RCC 7860 (cell line): Measurements from ENCODE around the gene ROR2.

Source experiments
- DNase-seq: peaks from one replicate; pipeline ENCODE4 v3.0.0-alpha.2; 2015; ENCODE audit warnings: low spot score
- FAIRE-seq: peaks from 2 replicates; lab custom pipeline; 2012; peaks lifted over from hg19 to GRCh38; lab: Jason Lieb, UNC

Gene ROR2

GRCh38 chr9:91903126-91903911 lies 46.7 kb downstream of the ROR2 start:
- DNase-seq = no peak
- FAIRE-seq = no peak

DNA sequence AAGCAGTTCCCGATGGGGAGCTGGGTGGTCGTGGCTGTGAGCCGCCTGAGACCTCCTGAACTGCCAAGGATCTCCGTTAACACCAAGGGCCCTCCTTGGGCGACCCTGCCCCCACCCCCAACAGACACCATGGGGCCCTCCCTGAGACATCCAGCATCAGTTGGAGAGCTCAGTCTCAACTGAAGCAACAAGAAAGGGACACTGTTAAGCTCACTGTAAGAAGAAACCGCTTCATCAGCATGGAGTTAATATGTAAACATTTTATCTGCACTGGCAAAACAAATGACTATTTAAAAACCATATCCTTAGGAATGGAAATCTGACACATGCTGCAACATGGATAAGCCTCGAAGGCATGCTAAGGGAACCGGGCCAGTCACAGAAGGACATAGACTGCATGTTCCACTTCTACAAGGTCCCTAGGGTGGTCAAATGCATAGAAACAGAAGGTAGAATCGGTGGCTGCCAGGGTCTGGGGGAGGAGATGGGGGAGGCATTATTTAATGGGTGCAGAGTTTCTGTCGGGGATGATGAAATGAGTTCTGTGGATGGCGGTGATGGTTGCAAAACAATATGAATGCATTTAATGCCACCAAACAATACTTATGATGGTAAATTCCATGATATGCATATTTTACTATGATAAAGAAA lies 47.4 kb downstream of the ROR2 start:
- FAIRE-seq = no peak
- DNase-seq = no peak

GRCh38 chr9:91900797-91901177 lies 49.2 kb downstream of the ROR2 start:
- DNase-seq (no peak), FAIRE-seq (no peak)

GRCh38 chr9:91900055-91900796 lies 49.8 kb downstream of the ROR2 start:
- no peak for DNase-seq
- FAIRE-seq = no peak

DNA sequence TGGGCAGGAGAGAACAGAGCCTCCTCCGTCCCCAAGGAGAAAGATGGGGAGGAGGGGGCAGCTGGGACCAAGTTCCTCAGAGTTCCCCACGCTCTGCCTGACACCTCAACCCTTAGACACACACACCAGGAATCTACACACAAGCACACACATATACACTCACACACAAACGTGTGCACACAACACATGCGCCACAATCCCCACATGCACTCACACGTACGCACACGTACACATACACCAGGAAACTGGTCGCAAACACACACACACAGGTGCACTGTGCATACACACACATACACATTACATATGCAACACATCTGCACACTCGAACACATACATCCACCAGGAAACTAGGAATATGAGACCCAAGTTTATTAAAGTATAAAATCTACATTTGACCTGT lies 50.4 kb downstream of the ROR2 start:
- FAIRE-seq (no peak), DNase-seq (no peak)

- FAIRE-seq (no peak), DNase-seq (no peak)
Measured at GRCh38 chr9:91899219-91899563, 50.8 kb downstream of the ROR2 start.

DNA sequence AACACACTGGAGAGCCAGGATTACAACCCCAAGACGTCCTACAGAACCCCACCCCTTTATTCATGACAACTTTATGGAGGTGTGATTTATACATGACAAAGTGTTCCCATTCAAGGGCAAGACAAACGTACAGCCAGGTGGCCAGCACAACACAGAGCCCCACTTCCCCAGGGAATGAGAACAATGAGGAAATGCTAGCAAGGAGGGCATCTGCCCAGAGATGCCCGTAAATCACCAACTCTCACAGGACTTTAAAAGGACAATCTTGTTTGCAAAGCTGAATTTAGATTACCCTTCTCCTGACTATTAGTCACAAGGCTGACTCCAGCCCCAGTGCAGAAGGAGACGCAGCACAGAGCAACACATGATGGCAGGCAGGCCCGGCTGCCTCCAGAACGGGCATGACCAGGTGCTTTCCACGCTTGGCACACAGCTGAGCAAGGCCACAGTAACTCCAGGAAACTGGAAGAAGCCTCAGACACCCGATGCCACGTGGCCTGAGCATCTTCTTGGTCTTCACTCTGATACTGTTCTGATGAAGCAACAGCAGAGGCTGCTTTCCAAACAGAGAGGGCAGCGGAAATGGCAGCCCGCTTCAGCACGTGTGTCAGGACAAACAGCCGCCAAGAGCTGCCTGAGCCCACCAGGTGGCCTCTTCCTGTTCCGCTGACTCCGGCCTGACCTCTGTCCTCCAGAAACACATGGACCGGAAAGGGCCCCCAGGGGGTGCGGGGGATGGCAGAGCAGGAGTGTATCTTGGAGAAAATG lies 51.4 kb downstream of the ROR2 start:
- DNase-seq (peak; percentile 34), FAIRE-seq (no peak)

DNA sequence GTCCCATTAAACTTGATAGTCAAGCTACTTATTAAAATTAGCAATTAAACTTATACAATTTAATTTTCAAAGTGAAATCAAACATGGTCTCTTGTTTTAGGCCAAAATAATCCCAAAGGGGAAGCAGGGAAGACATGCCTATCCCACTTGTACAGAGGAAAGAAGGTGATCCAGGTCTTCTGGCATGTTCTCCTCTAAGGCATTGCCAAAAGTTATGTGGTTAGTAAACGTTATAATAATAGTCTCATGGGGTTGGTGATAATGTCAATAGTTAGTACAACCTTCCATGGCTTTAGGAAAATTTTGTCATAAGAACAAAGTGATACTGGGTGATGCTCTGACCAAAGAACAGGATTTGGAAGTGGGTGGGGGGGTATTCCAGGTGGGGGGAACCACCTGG lies 52.8 kb downstream of the ROR2 start:
- DNase-seq (no peak), FAIRE-seq (no peak)

GRCh38 chr9:91896513-91897121 lies 53.4 kb downstream of the ROR2 start:
- FAIRE-seq (peak; percentile 87), DNase-seq (peak; percentile 34)

DNA sequence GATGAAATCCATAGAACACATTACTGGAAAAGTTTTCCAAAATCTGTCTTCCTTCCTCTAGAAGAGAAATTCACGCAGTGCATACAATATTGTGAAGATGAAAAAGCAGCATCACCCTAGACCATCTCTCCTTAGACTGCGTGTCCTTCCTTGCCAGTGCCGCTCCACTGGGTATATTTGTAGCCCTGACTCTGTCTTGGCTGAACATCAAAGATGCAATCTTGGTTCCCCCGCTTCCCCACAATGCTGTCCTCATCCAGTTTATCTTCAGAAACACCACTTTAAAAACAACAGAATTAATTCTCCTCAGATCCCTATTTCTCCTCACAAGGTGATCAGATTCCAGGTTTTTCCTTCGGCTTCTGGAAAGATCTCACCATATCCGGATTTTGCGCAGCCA lies 53.9 kb downstream of the ROR2 start:
- no peak for FAIRE-seq
- no peak for DNase-seq

GRCh38 chr9:91894536-91894935 lies 55.5 kb downstream of the ROR2 start:
- DNase-seq (no peak), FAIRE-seq (no peak)

DNA sequence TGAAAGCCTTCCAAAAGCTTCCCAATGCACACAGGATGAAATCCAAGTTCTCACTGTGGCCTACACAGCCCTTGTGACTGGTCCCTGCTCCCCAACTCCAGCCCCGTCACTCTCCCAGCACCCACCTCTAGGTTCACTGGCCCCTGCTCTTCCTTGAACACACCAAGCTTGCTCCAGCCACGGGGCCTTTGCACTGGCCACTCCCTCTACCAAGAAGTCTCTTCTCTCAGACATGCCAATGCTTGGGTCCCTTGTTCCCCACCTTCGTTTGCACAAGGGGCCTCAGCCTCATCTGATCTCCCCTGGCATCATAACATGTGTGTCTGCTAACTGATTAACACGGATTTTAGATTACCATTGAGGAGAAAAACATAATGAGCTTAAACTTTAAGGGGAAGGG lies 56.0 kb downstream of the ROR2 start:
- no peak for FAIRE-seq
- DNase-seq = no peak

DNA sequence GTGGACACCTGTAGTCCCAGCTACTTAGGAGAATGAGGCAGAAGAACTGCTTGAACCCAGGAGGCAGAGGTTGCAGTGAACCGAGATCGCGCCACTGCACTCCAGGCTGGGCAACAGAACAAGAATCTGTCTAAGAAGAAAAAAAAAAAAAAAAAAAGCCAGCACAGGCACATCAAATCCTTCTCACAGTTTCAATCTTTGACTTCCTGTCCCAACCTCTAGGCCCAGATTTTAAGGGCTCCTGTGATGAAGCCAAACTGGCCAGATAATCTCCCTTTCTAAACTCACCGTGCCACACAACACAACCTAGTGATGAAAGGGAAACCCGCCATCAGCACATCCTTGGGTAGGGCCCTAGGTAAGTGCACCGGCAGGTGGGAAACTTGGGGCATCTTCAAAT lies 58.1 kb downstream of the ROR2 start:
- DNase-seq (no peak), FAIRE-seq (no peak)

DNA sequence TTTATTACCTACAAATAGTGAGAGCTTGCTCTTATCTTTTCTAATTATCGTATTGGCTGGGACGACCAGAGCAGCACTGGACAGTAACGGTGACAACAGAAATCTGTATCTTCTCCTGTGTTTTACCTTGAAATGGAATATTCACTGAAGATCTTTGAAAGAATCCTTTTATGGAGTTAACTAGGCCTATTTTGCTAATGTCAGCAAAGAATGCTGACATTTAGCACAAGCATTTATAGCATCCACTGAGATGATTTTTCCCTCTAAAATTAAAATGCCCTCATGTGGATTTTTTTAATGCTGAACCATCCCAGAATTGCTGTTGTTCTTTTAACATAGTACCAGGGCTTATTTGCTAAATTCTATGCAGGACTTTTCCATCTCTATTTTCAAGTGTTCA lies 59.4 kb downstream of the ROR2 start:
- DNase-seq (no peak), FAIRE-seq (no peak)

- FAIRE-seq (no peak), DNase-seq (no peak)
Measured at GRCh38 chr9:91889161-91889911, 60.7 kb downstream of the ROR2 start.

- no peak for DNase-seq
- no peak for FAIRE-seq
Measured at GRCh38 chr9:91886414-91887076, 63.5 kb downstream of the ROR2 start.

DNA sequence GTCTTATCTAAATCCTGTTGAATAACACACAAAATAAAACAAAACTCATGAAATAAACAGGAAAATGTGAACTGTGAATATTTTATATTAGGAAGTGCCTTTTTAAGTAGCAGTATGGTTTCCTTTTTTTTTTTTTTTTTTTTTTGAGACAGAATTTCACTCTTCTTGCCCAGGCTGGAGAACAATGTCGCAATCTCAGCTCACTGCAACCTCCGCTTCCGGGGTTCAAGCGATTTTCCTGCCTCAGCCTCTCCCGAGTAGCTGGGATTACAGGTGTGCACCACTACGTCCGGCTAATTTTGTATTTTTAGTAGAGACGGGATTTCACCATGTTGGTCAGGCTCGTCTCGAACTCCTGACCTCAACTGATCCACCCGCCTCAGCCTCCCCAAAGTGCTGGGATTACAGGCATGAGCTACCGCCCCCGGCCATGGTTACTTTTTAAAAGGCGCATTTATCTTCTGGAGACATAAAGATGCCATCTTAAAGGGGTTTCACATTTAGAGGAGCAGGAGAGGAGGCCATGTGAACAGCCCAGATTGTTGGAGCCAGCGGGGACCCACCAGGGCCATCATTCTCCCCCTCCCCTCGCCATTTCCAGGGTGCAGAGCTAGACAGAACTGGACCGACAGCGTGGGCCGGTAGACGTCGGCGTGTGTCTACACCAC lies 64.1 kb downstream of the ROR2 start:
- DNase-seq (no peak), FAIRE-seq (no peak)

DNA sequence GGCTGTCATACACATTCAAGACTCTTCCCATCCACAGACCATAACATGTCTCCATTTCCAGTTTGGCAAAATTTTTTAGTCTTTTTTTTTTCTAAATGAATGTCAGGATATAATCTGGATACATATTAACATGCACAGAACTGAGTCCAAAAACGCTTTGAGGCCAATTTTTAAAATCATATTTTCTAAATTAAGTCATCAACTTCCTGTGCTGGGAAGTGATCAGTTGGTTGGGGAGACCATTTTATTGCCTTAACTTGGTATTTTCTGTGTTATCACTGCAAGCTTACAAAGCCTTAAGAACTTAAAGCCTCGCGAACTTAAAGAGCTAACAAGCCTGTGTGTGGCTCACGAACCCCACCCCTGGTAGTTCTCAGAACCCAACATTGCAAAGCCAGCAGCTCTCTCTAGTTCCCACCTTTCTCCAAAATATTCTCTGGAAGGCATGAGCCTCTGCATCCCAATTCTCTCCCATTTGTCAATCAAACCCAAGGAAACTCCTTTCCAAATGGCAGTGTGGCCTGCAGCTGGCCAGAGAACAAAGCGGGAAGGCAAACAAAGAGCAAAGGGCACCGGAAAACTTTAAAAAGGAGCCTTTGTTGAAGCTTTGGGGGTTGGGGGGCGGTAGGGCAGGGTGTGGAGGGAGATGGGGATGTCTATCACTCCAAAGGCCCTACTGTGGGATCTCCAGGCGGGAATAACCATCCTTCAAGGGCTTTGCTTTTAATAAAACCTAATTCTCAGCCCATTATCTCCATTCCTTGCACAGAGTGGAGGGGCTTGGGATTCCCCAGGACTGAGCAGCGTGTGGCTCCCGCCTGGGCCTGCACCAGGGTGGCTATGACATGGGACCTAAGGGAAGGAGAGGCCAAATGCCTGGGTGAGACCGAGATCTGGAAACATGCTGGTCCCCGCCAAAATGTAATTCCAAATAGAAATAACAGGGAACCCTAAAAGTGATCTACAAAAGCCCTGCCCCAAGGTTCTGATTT lies 65.0 kb downstream of the ROR2 start:
- FAIRE-seq = no peak
- DNase-seq = no peak
